Measurements from ENCODE around the gene ALDH1A3. TPM values are rescaled to one million over a fixed set of nuclear protein-coding genes. Genes with fewer than 3 reads are reported as not detected.

ALDH1A3 gene
- total RNA-seq, 1 experiment from 2014 or later: 983 TPM

DNA sequence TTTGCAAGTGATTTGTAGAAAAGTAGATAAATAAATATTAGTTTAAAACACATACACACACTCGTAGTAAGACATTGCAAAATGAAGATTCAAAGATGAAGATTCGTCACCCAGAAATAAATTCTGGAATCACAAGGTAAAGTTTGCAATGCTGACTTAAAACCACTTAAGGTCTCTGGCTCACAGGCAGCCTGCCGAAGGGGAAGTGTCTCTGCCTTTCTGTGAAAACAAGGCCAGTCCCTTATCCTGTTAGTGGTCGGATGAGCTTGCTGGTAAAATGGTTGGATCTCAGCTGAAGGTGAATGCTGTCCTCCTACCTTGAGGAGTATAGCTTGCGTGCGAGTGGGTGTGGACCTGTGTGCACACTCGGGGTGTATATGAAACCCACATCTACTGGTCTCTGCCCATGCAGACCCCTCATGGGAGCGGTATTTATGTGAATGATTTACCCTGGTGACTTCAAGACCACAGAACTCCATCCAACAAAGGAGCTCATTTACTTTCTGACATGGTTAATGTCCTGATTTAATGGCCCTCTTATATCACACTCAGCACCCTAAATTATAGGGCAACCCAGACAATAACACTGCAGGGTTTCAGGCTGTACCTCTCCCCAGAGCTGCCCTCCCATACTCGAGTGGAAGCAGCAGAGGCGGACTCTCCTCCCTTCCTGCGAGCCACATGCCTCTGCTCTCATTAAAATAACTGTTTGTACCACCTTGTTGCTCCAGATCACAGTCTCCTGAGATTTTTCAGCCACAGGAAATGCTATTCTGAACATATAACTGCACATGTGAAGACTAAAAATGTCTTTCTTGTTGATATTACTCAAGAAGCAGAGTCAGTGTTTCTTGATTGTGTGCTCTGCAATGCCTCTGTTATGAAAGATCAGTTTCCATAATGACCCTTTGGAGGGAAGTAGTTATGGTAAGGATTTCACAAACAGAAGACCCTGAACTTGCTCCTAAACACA is 45.9 kb upstream of the ALDH1A3 start:
- BruUV-seq (replicated peaks): no TSS peak
- no peak overlapping the region for H3K4me3 Mint-ChIP-seq (ENCODE audit: low read depth, unreplicated experiment)
- intact Hi-C loops (cut with micrococcal nuclease; ENCODE audit: unreplicated experiment): no loop called here
- no peak for DNase-seq
- H3K36me3 Mint-ChIP-seq (ENCODE audit: insufficient read depth, unreplicated experiment): no peaks in the 10 kb centered on the region
- CTCF ChIA-PET: no interaction called here
- no peak overlapping the region for H3K27ac Mint-ChIP-seq (ENCODE audit: unreplicated experiment)
- H3K27me3 Mint-ChIP-seq (ENCODE audit: unreplicated experiment): no peaks in the 10 kb centered on the region
- no peaks in the 10 kb centered on the region for H3K9me3 Mint-ChIP-seq (ENCODE audit: low read depth, unreplicated experiment)
- TF ChIP-seq, protein P1, sequence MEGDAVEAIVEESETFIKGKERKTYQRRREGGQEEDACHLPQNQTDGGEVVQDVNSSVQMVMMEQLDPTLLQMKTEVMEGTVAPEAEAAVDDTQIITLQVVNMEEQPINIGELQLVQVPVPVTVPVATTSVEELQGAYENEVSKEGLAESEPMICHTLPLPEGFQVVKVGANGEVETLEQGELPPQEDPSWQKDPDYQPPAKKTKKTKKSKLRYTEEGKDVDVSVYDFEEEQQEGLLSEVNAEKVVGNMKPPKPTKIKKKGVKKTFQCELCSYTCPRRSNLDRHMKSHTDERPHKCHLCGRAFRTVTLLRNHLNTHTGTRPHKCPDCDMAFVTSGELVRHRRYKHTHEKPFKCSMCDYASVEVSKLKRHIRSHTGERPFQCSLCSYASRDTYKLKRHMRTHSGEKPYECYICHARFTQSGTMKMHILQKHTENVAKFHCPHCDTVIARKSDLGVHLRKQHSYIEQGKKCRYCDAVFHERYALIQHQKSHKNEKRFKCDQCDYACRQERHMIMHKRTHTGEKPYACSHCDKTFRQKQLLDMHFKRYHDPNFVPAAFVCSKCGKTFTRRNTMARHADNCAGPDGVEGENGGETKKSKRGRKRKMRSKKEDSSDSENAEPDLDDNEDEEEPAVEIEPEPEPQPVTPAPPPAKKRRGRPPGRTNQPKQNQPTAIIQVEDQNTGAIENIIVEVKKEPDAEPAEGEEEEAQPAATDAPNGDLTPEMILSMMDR (IDR thresholded peaks at IDR 0.05; ENCODE audit: unreplicated experiment): no peak
- H3K4me1 Mint-ChIP-seq (ENCODE audit: low read depth, unreplicated experiment): no peaks in the 10 kb centered on the region

DNA sequence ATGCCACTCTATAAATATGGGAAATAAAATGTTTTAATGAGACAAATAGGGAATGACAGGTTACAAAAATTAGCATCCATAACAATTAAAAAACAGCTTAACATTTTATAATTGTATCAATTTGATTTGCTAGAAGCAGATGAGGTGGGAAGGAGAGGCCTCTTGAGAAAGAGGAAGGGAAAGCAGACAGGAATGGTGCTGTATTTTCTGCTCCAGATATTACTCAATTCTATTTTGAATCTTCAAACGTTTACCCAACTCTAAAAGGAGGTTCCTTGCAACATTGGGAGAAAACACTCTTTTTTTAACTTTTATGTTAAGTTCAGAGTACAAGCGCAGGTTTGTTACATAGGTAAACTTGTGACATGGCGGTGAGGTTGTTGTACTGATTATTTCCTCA is 44.9 kb upstream of the ALDH1A3 start:
- H3K9me3 Mint-ChIP-seq (ENCODE audit: low read depth, unreplicated experiment): no peaks in the 10 kb centered on the region
- TF ChIP-seq, protein P1 (IDR thresholded peaks at IDR 0.05; ENCODE audit: unreplicated experiment): no peak

DNA sequence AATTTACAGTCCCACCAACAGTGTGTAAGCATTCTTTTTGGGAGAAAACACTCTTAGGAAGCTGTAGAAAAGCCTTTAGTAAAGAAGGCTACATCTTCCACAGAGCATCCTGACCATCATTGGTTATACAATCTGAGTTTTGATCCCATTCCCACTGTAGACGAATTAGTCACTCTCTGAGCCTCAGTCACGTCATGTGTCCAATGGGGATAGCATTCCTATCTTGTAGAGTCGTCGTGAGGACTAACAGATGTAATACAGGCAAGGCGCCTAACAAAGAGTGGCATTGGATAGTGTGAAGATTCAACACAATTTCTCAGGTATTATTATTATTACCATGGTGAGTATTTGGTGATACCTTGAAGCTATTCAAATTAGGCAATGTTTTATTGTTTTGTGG is 44.0 kb upstream of the ALDH1A3 start:
- no peaks in the 10 kb centered on the region for H3K4me1 Mint-ChIP-seq (ENCODE audit: low read depth, unreplicated experiment)
- intact Hi-C loops (cut with micrococcal nuclease; ENCODE audit: unreplicated experiment): no loop called here
- no TSS peak for BruUV-seq (replicated peaks)
- TF ChIP-seq, protein P1 (IDR thresholded peaks at IDR 0.05; ENCODE audit: unreplicated experiment): no peak
- no peak overlapping the region for H3K27ac Mint-ChIP-seq (ENCODE audit: unreplicated experiment)
- H3K4me3 Mint-ChIP-seq (ENCODE audit: low read depth, unreplicated experiment): no peak overlapping the region
- CTCF ChIA-PET: no interaction called here
- H3K36me3 Mint-ChIP-seq (ENCODE audit: insufficient read depth, unreplicated experiment): no peaks in the 10 kb centered on the region
- no peak for DNase-seq
- H3K9me3 Mint-ChIP-seq (ENCODE audit: low read depth, unreplicated experiment): no peaks in the 10 kb centered on the region
- H3K27me3 Mint-ChIP-seq (ENCODE audit: unreplicated experiment): no peaks in the 10 kb centered on the region

More for the DNA sequence above, 44.9 kb upstream of the ALDH1A3 start:
- H3K27ac Mint-ChIP-seq (ENCODE audit: unreplicated experiment): no peak overlapping the region
- BruUV-seq (replicated peaks): no TSS peak
- CTCF ChIA-PET: no interaction called here
- no peaks in the 10 kb centered on the region for H3K36me3 Mint-ChIP-seq (ENCODE audit: insufficient read depth, unreplicated experiment)
- no peak for DNase-seq
- intact Hi-C loops (cut with micrococcal nuclease; ENCODE audit: unreplicated experiment): no loop called here
- no peaks in the 10 kb centered on the region for H3K27me3 Mint-ChIP-seq (ENCODE audit: unreplicated experiment)
- no peaks in the 10 kb centered on the region for H3K4me1 Mint-ChIP-seq (ENCODE audit: low read depth, unreplicated experiment)
- no peak overlapping the region for H3K4me3 Mint-ChIP-seq (ENCODE audit: low read depth, unreplicated experiment)

DNA sequence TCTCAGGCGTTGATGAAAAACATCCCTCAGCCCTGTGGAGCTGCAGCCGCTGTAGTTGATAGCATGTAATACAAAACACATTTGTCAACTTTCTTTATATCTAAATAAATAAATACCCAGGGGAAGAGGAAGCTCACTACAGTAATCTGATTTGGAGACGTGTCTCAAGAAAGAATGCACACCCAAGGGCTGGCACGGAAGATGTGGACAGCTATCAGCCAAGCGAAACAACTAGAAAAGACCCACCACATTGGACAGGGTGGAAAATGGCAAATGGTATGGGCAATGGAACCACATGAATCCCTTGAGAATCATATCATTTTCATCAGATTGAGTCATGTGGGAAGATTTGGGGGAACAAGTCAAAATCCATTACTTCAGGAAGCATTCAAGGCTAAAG is 43.1 kb upstream of the ALDH1A3 start:
- CTCF ChIA-PET: no interaction called here
- H3K9me3 Mint-ChIP-seq (ENCODE audit: low read depth, unreplicated experiment): no peaks in the 10 kb centered on the region
- intact Hi-C loops (cut with micrococcal nuclease; ENCODE audit: unreplicated experiment): no loop called here
- no peak overlapping the region for H3K4me3 Mint-ChIP-seq (ENCODE audit: low read depth, unreplicated experiment)
- BruUV-seq (replicated peaks): no TSS peak
- no peaks in the 10 kb centered on the region for H3K27me3 Mint-ChIP-seq (ENCODE audit: unreplicated experiment)
- no peaks in the 10 kb centered on the region for H3K36me3 Mint-ChIP-seq (ENCODE audit: insufficient read depth, unreplicated experiment)
- no peak overlapping the region for H3K27ac Mint-ChIP-seq (ENCODE audit: unreplicated experiment)
- TF ChIP-seq, protein P1 (IDR thresholded peaks at IDR 0.05; ENCODE audit: unreplicated experiment): no peak
- no peak for DNase-seq
- H3K4me1 Mint-ChIP-seq (ENCODE audit: low read depth, unreplicated experiment): no peaks in the 10 kb centered on the region
